ENCODE results near the gene ACE. TPM values are rescaled to one million over a fixed set of nuclear protein-coding genes. Genes with fewer than 3 reads are reported as not detected.
A peak's percentile ranks its signal among the peaks of the same experiment; 100 is the strongest.

ACE gene
- total RNA-seq, 1 donor from 2014 or later = 6.4 TPM

DNA sequence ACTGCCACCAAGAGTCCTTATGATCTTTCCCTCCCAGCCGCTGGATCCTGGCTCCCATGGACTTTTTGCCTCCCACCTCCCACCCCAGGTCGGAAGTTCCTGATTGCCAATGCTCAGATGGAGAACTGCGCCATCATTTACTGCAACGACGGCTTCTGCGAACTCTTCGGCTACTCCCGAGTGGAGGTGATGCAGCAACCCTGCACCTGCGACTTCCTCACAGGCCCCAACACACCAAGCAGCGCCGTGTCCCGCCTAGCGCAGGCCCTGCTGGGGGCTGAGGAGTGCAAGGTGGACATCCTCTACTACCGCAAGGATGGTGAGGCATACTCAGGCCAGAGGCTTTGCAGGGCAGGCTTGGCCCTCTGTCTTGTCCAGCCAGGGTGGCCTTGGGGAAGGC is 47.2 kb downstream of the ACE start:
- no peaks in the 10 kb centered on the region for H3K36me3 Mint-ChIP-seq (ENCODE audit: insufficient read depth)
- peaks cover 5% of the 10 kb centered on the region for H3K4me1 Mint-ChIP-seq (ENCODE audit: low read depth)
- no peaks in the 10 kb centered on the region for H3K9me3 Mint-ChIP-seq (ENCODE audit: low read depth)
- H3K27ac Mint-ChIP-seq = no peak overlapping the region
- TF ChIP-seq, protein P1, sequence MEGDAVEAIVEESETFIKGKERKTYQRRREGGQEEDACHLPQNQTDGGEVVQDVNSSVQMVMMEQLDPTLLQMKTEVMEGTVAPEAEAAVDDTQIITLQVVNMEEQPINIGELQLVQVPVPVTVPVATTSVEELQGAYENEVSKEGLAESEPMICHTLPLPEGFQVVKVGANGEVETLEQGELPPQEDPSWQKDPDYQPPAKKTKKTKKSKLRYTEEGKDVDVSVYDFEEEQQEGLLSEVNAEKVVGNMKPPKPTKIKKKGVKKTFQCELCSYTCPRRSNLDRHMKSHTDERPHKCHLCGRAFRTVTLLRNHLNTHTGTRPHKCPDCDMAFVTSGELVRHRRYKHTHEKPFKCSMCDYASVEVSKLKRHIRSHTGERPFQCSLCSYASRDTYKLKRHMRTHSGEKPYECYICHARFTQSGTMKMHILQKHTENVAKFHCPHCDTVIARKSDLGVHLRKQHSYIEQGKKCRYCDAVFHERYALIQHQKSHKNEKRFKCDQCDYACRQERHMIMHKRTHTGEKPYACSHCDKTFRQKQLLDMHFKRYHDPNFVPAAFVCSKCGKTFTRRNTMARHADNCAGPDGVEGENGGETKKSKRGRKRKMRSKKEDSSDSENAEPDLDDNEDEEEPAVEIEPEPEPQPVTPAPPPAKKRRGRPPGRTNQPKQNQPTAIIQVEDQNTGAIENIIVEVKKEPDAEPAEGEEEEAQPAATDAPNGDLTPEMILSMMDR (IDR thresholded peaks at IDR 0.05; ENCODE audit: unreplicated experiment) = no peak
- H3K4me3 Mint-ChIP-seq (ENCODE audit: low read depth) = peak overlapping the region; percentile 64
- DNase-seq (ENCODE audit: low spot score, unreplicated experiment) = no peak
- H3K27me3 Mint-ChIP-seq = peaks cover 31% of the 10 kb centered on the region

GRCh38 chr17:63525190-63525946 is 48.5 kb downstream of the ACE start:
- H3K9me3 Mint-ChIP-seq (ENCODE audit: low read depth) = no peaks in the 10 kb centered on the region
- peaks cover 31% of the 10 kb centered on the region for H3K27me3 Mint-ChIP-seq
- H3K4me3 Mint-ChIP-seq (ENCODE audit: low read depth) = peak overlapping the region; percentile 14
- DNase-seq (ENCODE audit: low spot score, unreplicated experiment) = no peak
- no peak overlapping the region for H3K27ac Mint-ChIP-seq
- TF ChIP-seq, protein P1 (IDR thresholded peaks at IDR 0.05; ENCODE audit: unreplicated experiment) = no peak
- no peaks in the 10 kb centered on the region for H3K36me3 Mint-ChIP-seq (ENCODE audit: insufficient read depth)
- peaks cover 5% of the 10 kb centered on the region for H3K4me1 Mint-ChIP-seq (ENCODE audit: low read depth)

- no peak for DNase-seq (ENCODE audit: low spot score, unreplicated experiment)
- H3K4me3 Mint-ChIP-seq (ENCODE audit: low read depth) = no peak overlapping the region
- peaks cover 3% of the 10 kb centered on the region for H3K4me1 Mint-ChIP-seq (ENCODE audit: low read depth)
- H3K9me3 Mint-ChIP-seq (ENCODE audit: low read depth) = no peaks in the 10 kb centered on the region
- TF ChIP-seq, protein P1 (IDR thresholded peaks at IDR 0.05; ENCODE audit: unreplicated experiment) = no peak
- H3K27ac Mint-ChIP-seq = no peak overlapping the region
- no peaks in the 10 kb centered on the region for H3K36me3 Mint-ChIP-seq (ENCODE audit: insufficient read depth)
- H3K27me3 Mint-ChIP-seq = peaks cover 31% of the 10 kb centered on the region
These were observed 50.0 kb downstream of the ACE start for GRCh38 chr17:63526861-63527260.

- Mint-ChIP-seq H3K36me3 (ENCODE audit: insufficient read depth) (no peaks in the 10 kb centered on the region), H3K4me3 (ENCODE audit: low read depth) (no peak overlapping the region), H3K4me1 (ENCODE audit: low read depth) (peaks cover 3% of the 10 kb centered on the region), H3K27me3 (peaks cover 31% of the 10 kb centered on the region), H3K9me3 (ENCODE audit: low read depth) (no peaks in the 10 kb centered on the region), H3K27ac (no peak overlapping the region)
- TF ChIP-seq, protein P1 (IDR thresholded peaks at IDR 0.05; ENCODE audit: unreplicated experiment) = no peak
- DNase-seq (ENCODE audit: low spot score, unreplicated experiment) = no peak
These were observed 51.3 kb downstream of the ACE start for GRCh38 chr17:63528183-63528582.

- peaks cover 21% of the 10 kb centered on the region for H3K27me3 Mint-ChIP-seq
- H3K27ac Mint-ChIP-seq = no peak overlapping the region
- no peak for DNase-seq (ENCODE audit: low spot score, unreplicated experiment)
- TF ChIP-seq, protein P1 (IDR thresholded peaks at IDR 0.05; ENCODE audit: unreplicated experiment) = no peak
- no peaks in the 10 kb centered on the region for H3K36me3 Mint-ChIP-seq (ENCODE audit: insufficient read depth)
- H3K9me3 Mint-ChIP-seq (ENCODE audit: low read depth) = no peaks in the 10 kb centered on the region
- H3K4me3 Mint-ChIP-seq (ENCODE audit: low read depth) = no peak overlapping the region
- H3K4me1 Mint-ChIP-seq (ENCODE audit: low read depth) = no peaks in the 10 kb centered on the region
These were observed 53.1 kb downstream of the ACE start for GRCh38 chr17:63529711-63530556.

Data from progenitor cell of endocrine pancreas (in vitro differentiated cells).